ENCODE measurements around the gene PARVA. TPM values are rescaled to one million over a fixed set of nuclear protein-coding genes. Genes with fewer than 3 reads are reported as not detected.

The PARVA gene
- total RNA-seq, 2 experiments from 2014 or later, result 0.22 to 0.38 TPM

- H3K27me3 Mint-ChIP-seq (ENCODE audit: low read depth), result no peaks in the 10 kb centered on the region
- H3K9me3 Mint-ChIP-seq, result peaks cover 5% of the 10 kb centered on the region
- DNase-seq, result no peak
- intact Hi-C loops (cut with micrococcal nuclease), result no loop called here
- peaks cover 16% of the 10 kb centered on the region for H3K4me1 Mint-ChIP-seq (ENCODE audit: low read depth)
- H3K4me3 Mint-ChIP-seq, result no peak overlapping the region
- no peak overlapping the region for H3K27ac Mint-ChIP-seq
- CTCF ChIA-PET, result no interaction called here
- H3K36me3 Mint-ChIP-seq (ENCODE audit: low read depth), result peaks cover 2% of the 10 kb centered on the region
Observed at GRCh38 chr11:12395333-12395732, 18.0 kb downstream of the PARVA start.

GRCh38 chr11:12397931-12398334 is 20.6 kb downstream of the PARVA start:
- no peaks in the 10 kb centered on the region for H3K27me3 Mint-ChIP-seq (ENCODE audit: low read depth)
- CTCF ChIA-PET, result interaction anchor here (1.8 kb wide), 1 partner anchor 67 kb away, joined by 4 read pairs; no protein-coding TSS in a partner anchor
- peaks cover 2% of the 10 kb centered on the region for H3K36me3 Mint-ChIP-seq (ENCODE audit: low read depth)
- intact Hi-C loops (cut with micrococcal nuclease), result no loop called here
- DNase-seq, result no peak
- no peak overlapping the region for H3K4me3 Mint-ChIP-seq
- H3K4me1 Mint-ChIP-seq (ENCODE audit: low read depth), result peaks cover 16% of the 10 kb centered on the region
- peaks cover 5% of the 10 kb centered on the region for H3K9me3 Mint-ChIP-seq
- H3K27ac Mint-ChIP-seq, result no peak overlapping the region

- Mint-ChIP-seq H3K4me3 (no peak overlapping the region), H3K9me3 (no peaks in the 10 kb centered on the region), H3K27me3 (ENCODE audit: low read depth) (no peaks in the 10 kb centered on the region), H3K4me1 (ENCODE audit: low read depth) (peaks cover 16% of the 10 kb centered on the region), H3K27ac (no peak overlapping the region), H3K36me3 (ENCODE audit: low read depth) (no peaks in the 10 kb centered on the region)
- CTCF ChIA-PET, result no interaction called here
- intact Hi-C loops (cut with micrococcal nuclease), result no loop called here
- DNase-seq, result no peak
Observed at GRCh38 chr11:12399355-12399754, 22.0 kb downstream of the PARVA start.

- intact Hi-C loops (cut with micrococcal nuclease), result no loop called here
- no peak for DNase-seq
- H3K36me3 Mint-ChIP-seq (ENCODE audit: low read depth), result no peaks in the 10 kb centered on the region
- H3K4me3 Mint-ChIP-seq, result no peak overlapping the region
- H3K27ac Mint-ChIP-seq, result no peak overlapping the region
- H3K9me3 Mint-ChIP-seq, result no peaks in the 10 kb centered on the region
- CTCF ChIA-PET, result interaction anchor here (1.0 kb wide), 1 partner anchor 113 kb away, joined by 3 read pairs; no protein-coding TSS in a partner anchor
- no peaks in the 10 kb centered on the region for H3K27me3 Mint-ChIP-seq (ENCODE audit: low read depth)
- H3K4me1 Mint-ChIP-seq (ENCODE audit: low read depth), result peaks cover 9% of the 10 kb centered on the region
Observed at GRCh38 chr11:12402025-12402424, 24.7 kb downstream of the PARVA start.

- intact Hi-C loops (cut with micrococcal nuclease), result no loop called here
- no peak overlapping the region for H3K4me3 Mint-ChIP-seq
- peaks cover 2% of the 10 kb centered on the region for H3K4me1 Mint-ChIP-seq (ENCODE audit: low read depth)
- no peak for DNase-seq
- CTCF ChIA-PET, result interaction anchor here (1.0 kb wide), 1 partner anchor 113 kb away, joined by 3 read pairs; no protein-coding TSS in a partner anchor
- H3K9me3 Mint-ChIP-seq, result no peaks in the 10 kb centered on the region
- H3K36me3 Mint-ChIP-seq (ENCODE audit: low read depth), result no peaks in the 10 kb centered on the region
- H3K27me3 Mint-ChIP-seq (ENCODE audit: low read depth), result no peaks in the 10 kb centered on the region
- no peak overlapping the region for H3K27ac Mint-ChIP-seq
Observed at GRCh38 chr11:12402691-12403120, 25.3 kb downstream of the PARVA start.

DNA sequence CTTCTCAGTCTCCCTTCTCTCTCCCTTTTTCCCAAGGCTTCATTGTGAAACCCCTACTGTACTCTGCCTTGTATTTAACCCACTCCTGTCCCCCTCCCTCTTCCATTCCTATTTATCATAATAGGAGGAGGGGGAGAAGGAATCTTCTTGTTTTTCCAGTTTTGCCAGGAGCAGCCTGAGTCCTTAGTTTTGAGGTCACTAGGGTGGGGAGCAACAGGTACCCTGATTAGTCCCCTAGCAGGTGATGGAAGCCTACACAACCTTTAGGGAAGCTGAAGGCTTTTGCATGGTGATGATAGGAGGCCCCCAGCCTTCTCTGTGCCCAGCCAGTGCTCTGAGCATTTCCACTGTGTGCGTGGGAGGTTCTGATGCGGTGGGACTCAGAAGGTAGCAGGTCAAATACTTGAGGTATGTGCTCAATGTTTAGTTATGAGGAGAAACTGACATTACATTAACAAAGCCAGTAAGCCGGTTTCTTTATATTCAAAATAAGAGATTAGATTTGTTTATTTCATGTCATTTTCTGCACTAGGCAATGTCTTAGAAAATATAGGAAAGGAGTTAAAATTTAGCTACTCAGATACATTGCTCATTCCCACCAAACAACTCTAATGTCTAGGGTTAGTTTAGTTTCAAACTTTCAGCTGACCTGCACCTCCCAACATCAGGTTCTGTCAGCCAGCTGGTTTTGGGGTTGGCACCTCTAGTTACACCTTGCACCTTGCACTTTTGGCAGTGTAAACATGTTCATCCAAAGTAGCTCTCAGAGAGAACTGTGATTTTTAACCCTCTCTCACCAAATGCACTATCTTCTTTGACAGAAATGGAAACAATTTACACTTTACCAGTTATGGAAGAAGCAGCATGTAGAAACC is 26.0 kb downstream of the PARVA start:
- Mint-ChIP-seq H3K27me3 (ENCODE audit: low read depth) (no peaks in the 10 kb centered on the region), H3K36me3 (ENCODE audit: low read depth) (no peaks in the 10 kb centered on the region), H3K4me1 (ENCODE audit: low read depth) (no peaks in the 10 kb centered on the region), H3K4me3 (no peak overlapping the region), H3K9me3 (no peaks in the 10 kb centered on the region), H3K27ac (no peak overlapping the region)
- CTCF ChIA-PET, result interaction anchor here (0.6 to 1.0 kb wide), 4 partner anchors 53 to 303 kb away, joined by 3 to 5 read pairs (median 3); no protein-coding TSS in a partner anchor
- intact Hi-C loops (cut with micrococcal nuclease), result no loop called here
- no peak for DNase-seq

GRCh38 chr11:12403997-12404350 is 26.6 kb downstream of the PARVA start:
- Mint-ChIP-seq H3K4me3 (no peak overlapping the region), H3K27me3 (ENCODE audit: low read depth) (no peaks in the 10 kb centered on the region), H3K4me1 (ENCODE audit: low read depth) (no peaks in the 10 kb centered on the region), H3K27ac (no peak overlapping the region), H3K36me3 (ENCODE audit: low read depth) (no peaks in the 10 kb centered on the region), H3K9me3 (no peaks in the 10 kb centered on the region)
- DNase-seq, result no peak
- CTCF ChIA-PET, result interaction anchor here (0.6 to 0.7 kb wide), 3 partner anchors 52 to 302 kb away, joined by 3 to 5 read pairs (median 3); no protein-coding TSS in a partner anchor
- intact Hi-C loops (cut with micrococcal nuclease), result no loop called here

DNA sequence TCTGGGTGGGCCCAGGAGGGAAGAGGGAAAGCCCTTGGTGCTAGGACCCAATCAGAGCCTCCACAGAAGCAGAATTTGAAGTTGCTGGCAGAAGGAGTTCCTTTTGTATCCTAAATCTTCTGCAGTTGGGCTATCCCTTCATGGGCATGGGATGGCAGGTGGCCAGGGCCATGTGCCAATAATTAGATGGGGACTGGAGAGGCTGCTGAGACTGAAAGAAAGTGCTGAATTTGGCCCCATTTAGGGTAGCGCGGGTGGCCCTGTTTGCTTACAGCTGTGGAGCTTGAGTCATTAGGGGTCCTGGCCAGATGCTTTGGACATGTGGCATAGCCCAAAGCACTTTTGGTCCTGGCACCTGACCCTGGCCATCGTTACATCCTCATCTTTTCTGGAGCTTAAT is 27.1 kb downstream of the PARVA start:
- Mint-ChIP-seq H3K9me3 (no peaks in the 10 kb centered on the region), H3K4me1 (ENCODE audit: low read depth) (no peaks in the 10 kb centered on the region), H3K36me3 (ENCODE audit: low read depth) (no peaks in the 10 kb centered on the region), H3K27ac (no peak overlapping the region), H3K4me3 (no peak overlapping the region), H3K27me3 (ENCODE audit: low read depth) (no peaks in the 10 kb centered on the region)
- intact Hi-C loops (cut with micrococcal nuclease), result no loop called here
- no peak for DNase-seq
- CTCF ChIA-PET, result no interaction called here

DNA sequence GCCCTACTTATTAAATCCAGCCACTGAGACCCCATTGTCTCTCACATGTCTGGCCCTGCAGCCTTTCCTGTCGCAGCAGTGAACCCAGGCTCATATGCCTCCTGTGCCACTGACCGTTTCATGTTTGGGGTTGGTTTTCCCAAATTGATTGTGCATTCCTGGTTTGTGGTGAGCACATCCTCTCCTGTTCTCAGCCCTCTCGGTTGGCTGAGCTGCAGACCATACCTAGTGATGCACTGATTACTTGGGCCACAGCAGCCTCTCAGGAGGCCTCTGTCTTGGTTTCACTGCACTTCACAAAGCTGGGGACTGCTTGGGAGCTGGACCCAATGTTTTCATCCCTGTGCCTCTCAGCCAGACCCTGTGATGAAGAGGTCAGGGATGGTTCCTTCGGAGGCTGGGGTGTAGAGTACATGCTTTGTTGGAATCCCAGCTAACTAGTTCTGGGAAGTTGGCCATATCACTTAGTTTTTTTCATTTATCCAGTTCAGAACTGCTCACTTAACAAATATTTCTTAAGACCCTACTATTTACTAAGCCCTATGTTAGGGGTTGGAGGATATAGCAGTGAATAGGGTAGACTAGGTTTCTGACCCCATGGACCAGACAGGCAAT is 30.9 kb downstream of the PARVA start:
- intact Hi-C loops (cut with micrococcal nuclease), result no loop called here
- no peaks in the 10 kb centered on the region for H3K9me3 Mint-ChIP-seq
- no peak overlapping the region for H3K4me3 Mint-ChIP-seq
- CTCF ChIA-PET, result interaction anchor here (0.7 kb wide), 1 partner anchor 730 kb away, joined by 3 read pairs; no protein-coding TSS in a partner anchor
- no peaks in the 10 kb centered on the region for H3K4me1 Mint-ChIP-seq (ENCODE audit: low read depth)
- no peak for DNase-seq
- no peaks in the 10 kb centered on the region for H3K27me3 Mint-ChIP-seq (ENCODE audit: low read depth)
- no peak overlapping the region for H3K27ac Mint-ChIP-seq
- no peaks in the 10 kb centered on the region for H3K36me3 Mint-ChIP-seq (ENCODE audit: low read depth)

DNA sequence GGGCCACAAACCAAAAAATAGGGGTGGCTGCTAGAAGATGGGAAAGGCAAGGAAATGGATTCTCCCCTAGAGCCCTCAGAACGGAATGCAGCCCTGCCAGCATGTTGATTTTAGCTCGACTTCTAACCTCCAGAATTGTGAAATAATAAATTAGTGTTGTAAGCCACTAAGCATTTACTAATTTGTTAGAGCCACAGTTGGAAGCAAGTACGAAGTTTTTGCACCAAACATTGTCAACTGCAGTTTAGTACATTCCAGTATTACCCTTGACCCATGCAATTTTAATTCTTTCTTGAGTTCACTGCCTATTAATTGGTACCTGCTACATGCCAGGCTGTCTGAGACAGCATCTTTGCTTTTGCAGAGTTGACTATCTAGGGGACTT is 32.2 kb downstream of the PARVA start:
- no peak for DNase-seq
- intact Hi-C loops (cut with micrococcal nuclease), result loop anchor here (10.0 kb wide), 2 partner anchors 65 to 405 kb away; no protein-coding TSS in a partner anchor
- no peaks in the 10 kb centered on the region for H3K36me3 Mint-ChIP-seq (ENCODE audit: low read depth)
- H3K9me3 Mint-ChIP-seq, result no peaks in the 10 kb centered on the region
- H3K27ac Mint-ChIP-seq, result no peak overlapping the region
- CTCF ChIA-PET, result no interaction called here
- H3K4me1 Mint-ChIP-seq (ENCODE audit: low read depth), result no peaks in the 10 kb centered on the region
- no peak overlapping the region for H3K4me3 Mint-ChIP-seq
- no peaks in the 10 kb centered on the region for H3K27me3 Mint-ChIP-seq (ENCODE audit: low read depth)

DNA sequence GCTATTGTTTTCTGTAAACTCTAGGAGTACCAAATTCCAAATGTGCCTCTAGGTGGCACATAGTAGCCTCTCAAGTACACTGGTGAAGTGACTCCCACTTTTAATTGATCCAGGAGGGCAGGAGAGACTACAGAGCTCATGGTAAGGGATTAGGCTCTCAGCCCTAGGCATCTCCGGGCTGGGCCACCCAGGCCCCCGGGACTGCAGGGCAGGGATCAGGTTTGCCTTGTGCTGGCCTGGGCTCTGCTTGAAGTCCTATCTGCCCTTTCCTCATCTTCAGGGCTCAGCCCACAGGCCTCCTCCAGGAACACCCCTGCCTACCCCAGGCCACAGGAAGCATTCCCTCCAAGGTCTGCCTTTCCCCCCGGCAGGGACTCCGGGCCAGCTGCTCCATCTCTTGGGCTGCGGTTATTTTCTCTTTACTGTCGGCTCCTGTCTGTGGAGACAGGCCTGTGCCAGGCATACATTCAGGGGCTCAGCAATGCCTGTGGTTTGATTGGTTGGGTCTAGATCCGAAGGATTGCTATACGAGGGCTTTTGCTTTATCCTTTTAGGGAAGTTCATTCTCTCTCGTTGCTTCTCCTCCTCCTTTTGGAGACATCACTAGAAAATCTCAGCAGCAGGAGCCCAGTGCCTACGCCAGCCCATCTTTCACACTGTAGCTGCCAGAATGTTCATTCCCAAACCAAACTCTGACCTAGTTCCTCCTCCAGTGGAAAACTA is 32.8 kb downstream of the PARVA start:
- Mint-ChIP-seq H3K27ac (no peak overlapping the region), H3K9me3 (no peaks in the 10 kb centered on the region), H3K4me1 (ENCODE audit: low read depth) (no peaks in the 10 kb centered on the region), H3K27me3 (ENCODE audit: low read depth) (no peaks in the 10 kb centered on the region), H3K36me3 (ENCODE audit: low read depth) (no peaks in the 10 kb centered on the region), H3K4me3 (no peak overlapping the region)
- intact Hi-C loops (cut with micrococcal nuclease), result loop anchor here (10.0 kb wide), 2 partner anchors 65 to 405 kb away; no protein-coding TSS in a partner anchor
- no peak for DNase-seq
- CTCF ChIA-PET, result interaction anchor here (0.7 to 2.3 kb wide), 3 partner anchors 35 to 492 kb away, joined by 3 to 8 read pairs (median 3); no protein-coding TSS in a partner anchor

DNA sequence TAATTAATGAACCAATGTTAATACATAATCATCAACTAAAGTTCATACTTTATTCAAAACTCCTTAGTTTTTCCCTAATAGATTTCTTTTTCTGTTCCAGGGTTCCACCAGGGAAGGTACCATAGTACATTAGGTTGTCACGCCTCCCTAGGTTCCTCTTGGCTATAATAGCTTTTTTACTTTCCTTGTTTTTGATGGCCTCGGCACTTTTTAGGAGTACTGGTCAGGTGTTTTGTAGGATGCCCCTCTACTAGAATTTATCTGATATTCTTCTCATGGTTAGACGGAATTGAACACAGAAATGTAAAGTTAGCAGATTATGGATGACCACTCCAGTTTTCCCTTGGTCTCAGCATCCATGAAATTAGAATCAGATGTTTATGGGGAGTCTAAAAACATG is 34.0 kb downstream of the PARVA start:
- H3K4me1 Mint-ChIP-seq (ENCODE audit: low read depth), result no peaks in the 10 kb centered on the region
- H3K27ac Mint-ChIP-seq, result no peak overlapping the region
- CTCF ChIA-PET, result interaction anchor here (0.6 to 2.3 kb wide), 3 partner anchors 80 to 490 kb away, joined by 3 to 8 read pairs (median 3); no protein-coding TSS in a partner anchor
- H3K9me3 Mint-ChIP-seq, result no peaks in the 10 kb centered on the region
- no peak for DNase-seq
- intact Hi-C loops (cut with micrococcal nuclease), result loop anchor here (10.0 kb wide), 2 partner anchors 63 to 403 kb away; no protein-coding TSS in a partner anchor
- no peaks in the 10 kb centered on the region for H3K36me3 Mint-ChIP-seq (ENCODE audit: low read depth)
- H3K27me3 Mint-ChIP-seq (ENCODE audit: low read depth), result no peaks in the 10 kb centered on the region
- H3K4me3 Mint-ChIP-seq, result no peak overlapping the region

Measured in activated naive CD4-positive, alpha-beta T cell treated with anti-CD3 and anti-CD28 coated beads for 36 hours (primary cell).